GM19455 (cell line): ENCODE results near the gene DNAAF8.

Experiments used
- ATAC-seq: cut with Tn5 transposase; IDR thresholded peaks from one replicate; pipeline ENCODE4 v1.9.1; 2021; ENCODE audit not compliant: unreplicated experiment

The DNAAF8 gene

GRCh38 chr16:4695473-4696171 is 38.7 kb upstream of the DNAAF8 start:
- no peak for ATAC-seq

GRCh38 chr16:4696172-4696904 is 38.0 kb upstream of the DNAAF8 start:
- ATAC-seq: no peak

- no peak for ATAC-seq
Observed at GRCh38 chr16:4696905-4697847, 37.2 kb upstream of the DNAAF8 start.

GRCh38 chr16:4697848-4698291 is 36.5 kb upstream of the DNAAF8 start:
- no peak for ATAC-seq

GRCh38 chr16:4698321-4699045 is 35.9 kb upstream of the DNAAF8 start:
- ATAC-seq: no peak

GRCh38 chr16:4699046-4699556 is 35.2 kb upstream of the DNAAF8 start:
- no peak for ATAC-seq

GRCh38 chr16:4700380-4700996 is 33.8 kb upstream of the DNAAF8 start:
- no peak for ATAC-seq

- ATAC-seq: no peak
Observed at GRCh38 chr16:4700997-4701743, 33.2 kb upstream of the DNAAF8 start.

- ATAC-seq: no peak
Observed at GRCh38 chr16:4701791-4702465, 32.4 kb upstream of the DNAAF8 start.

GRCh38 chr16:4702466-4702808 is 31.9 kb upstream of the DNAAF8 start:
- no peak for ATAC-seq

- no peak for ATAC-seq
Observed at GRCh38 chr16:4703906-4704305, 30.4 kb upstream of the DNAAF8 start.

GRCh38 chr16:4704491-4704890 is 29.8 kb upstream of the DNAAF8 start:
- no peak for ATAC-seq

GRCh38 chr16:4704913-4705312 is 29.4 kb upstream of the DNAAF8 start:
- ATAC-seq: no peak

GRCh38 chr16:4706871-4707270 is 27.5 kb upstream of the DNAAF8 start:
- no peak for ATAC-seq

- no peak for ATAC-seq
Observed at GRCh38 chr16:4709481-4709880, 24.9 kb upstream of the DNAAF8 start.

GRCh38 chr16:4713663-4714501 is 20.5 kb upstream of the DNAAF8 start:
- no peak for ATAC-seq

GRCh38 chr16:4714996-4715395 is 19.3 kb upstream of the DNAAF8 start:
- ATAC-seq: no peak

GRCh38 chr16:4718466-4718865 is 15.9 kb upstream of the DNAAF8 start:
- no peak for ATAC-seq
